MM.1S (cell line): ENCODE results near the gene NLRP6.

Experiments
- DNase-seq: peaks from one replicate; pipeline ENCODE4 v3.0.0-alpha.2; 2015
- H2AFZ ChIP-seq: fragments of 300-600 bp; sonication (generic); 2 replicates; pipeline ENCODE4 v1.6.0; 2016; ENCODE audit warnings: antibody characterized with exemption, low read length
- H3F3A ChIP-seq: fragments of 300-600 bp; sonication (generic); 2 replicates; pipeline ENCODE4 v1.6.1; 2016; ENCODE audit warnings: mild to moderate bottlenecking, antibody characterized with exemption, low read length, moderate library complexity, mixed read lengths; ENCODE audit not compliant: insufficient read depth
- H3K27ac ChIP-seq: fragments of 300-600 bp; sonication (generic); 2 replicates; pipeline ENCODE4 v1.5.1; 2016; ENCODE audit warnings: mild to moderate bottlenecking, low read length
- H3K27me3 ChIP-seq: fragments of 300-600 bp; sonication (generic); replicated peaks from 2 replicates; pipeline ENCODE4 v1.6.0; 2016; ENCODE audit warnings: low read length; ENCODE audit not compliant: insufficient read depth
- H3K36me3 ChIP-seq: fragments of 300-600 bp; sonication (generic); replicated peaks from 2 replicates; pipeline ENCODE4 v1.6.1; 2016; ENCODE audit warnings: mild to moderate bottlenecking, low read length, mixed read lengths; ENCODE audit not compliant: insufficient read depth
- H3K4me1 ChIP-seq: fragments of 300-600 bp; sonication (generic); 2 replicates; pipeline ENCODE4 v1.6.1; 2016; ENCODE audit warnings: low read length, mixed read lengths
- H3K4me2 ChIP-seq: fragments of 300-600 bp; sonication (generic); 2 replicates; pipeline ENCODE4 v1.6.0; 2016; ENCODE audit warnings: low read depth, low read length
- H3K4me3 ChIP-seq: fragments of 300-600 bp; sonication (generic); 2 replicates; pipeline ENCODE4 v1.5.1; 2016; ENCODE audit warnings: low read length, mixed read lengths
- H3K79me2 ChIP-seq: fragments of 300-600 bp; sonication (generic); 2 replicates; pipeline ENCODE4 v1.6.1; 2016; ENCODE audit warnings: mixed run types, low read length, mixed read lengths
- H3K9ac ChIP-seq: fragments of 300-600 bp; sonication (generic); 2 replicates; pipeline ENCODE4 v1.6.1; 2016; ENCODE audit warnings: low read length, mixed read lengths
- H3K9me2 ChIP-seq: fragments of 300-600 bp; sonication (generic); replicated peaks from 2 replicates; pipeline ENCODE4 v1.6.1; 2016; ENCODE audit warnings: mild to moderate bottlenecking, low read length, mixed read lengths; ENCODE audit not compliant: insufficient read depth
- H3K9me3 ChIP-seq: fragments of 300-600 bp; sonication (generic); replicated peaks from 2 replicates; pipeline ENCODE4 v1.6.1; 2016; ENCODE audit warnings: mild to moderate bottlenecking, low read length, mixed read lengths; ENCODE audit not compliant: insufficient read depth
- H4K20me1 ChIP-seq: fragments of 300-600 bp; sonication (generic); 2 replicates; pipeline ENCODE4 v1.6.1; 2016; ENCODE audit warnings: mild to moderate bottlenecking, low read length, moderate library complexity, mixed read lengths; ENCODE audit not compliant: insufficient read depth
- EZH2 ChIP-seq: fragments of 300-600 bp; sonication (generic); optimal IDR thresholded peaks from 2 replicates; pipeline ENCODE3; 2017; ENCODE audit warnings: low read depth, mild to moderate bottlenecking, antibody characterized with exemption, low read length, mixed read lengths
- EZH2phosphoT487 ChIP-seq: fragments of 300-600 bp; sonication (generic); IDR thresholded peaks from 2 replicates; pipeline ENCODE4 v1.6.1; 2018; ENCODE audit warnings: antibody characterized with exemption, low read length
- TF ChIP-seq, protein P1 (sequence below): fragments of 300-600 bp; sonication (generic); IDR thresholded peaks from 2 replicates; pipeline ENCODE4 v1.5.1; 2016; ENCODE audit warnings: antibody characterized with exemption, low read length, mixed read lengths

NLRP6 gene

DNA sequence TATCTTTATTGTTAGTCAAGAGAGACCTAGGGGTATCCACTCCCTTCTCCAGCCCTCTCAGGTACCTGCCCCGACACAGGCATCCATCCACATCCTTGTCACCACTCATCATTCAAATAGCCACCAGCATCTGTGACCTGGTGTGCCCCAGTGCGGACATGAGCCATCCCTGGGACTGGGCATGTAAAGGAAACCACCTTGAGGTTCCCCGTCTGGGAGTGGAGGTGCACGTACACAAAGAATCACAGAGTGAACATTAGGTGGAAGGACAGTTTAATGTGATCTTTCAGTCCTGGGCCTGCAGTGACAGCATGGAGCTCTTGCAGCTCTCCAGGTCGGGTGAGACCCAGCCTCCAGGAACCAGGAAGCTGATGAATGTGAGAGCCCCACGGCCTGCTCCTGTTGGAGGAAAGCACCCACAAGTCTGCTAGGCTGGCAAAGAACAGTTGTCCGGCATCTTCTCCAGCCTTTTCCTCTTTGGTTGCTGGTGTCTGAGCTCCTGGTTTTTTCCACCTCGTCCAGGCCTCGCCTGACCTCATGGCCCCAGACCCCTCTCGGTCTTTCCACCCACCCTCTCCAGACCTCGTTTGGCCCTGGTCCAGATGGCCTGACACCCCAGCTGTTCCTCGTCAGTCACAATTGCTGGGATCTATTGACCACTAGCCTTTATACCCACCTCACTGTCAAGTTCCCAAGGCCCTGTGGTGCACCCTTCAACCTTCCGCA is 24.9 kb upstream of the NLRP6 start:
- H3K4me3 ChIP-seq, result no peak overlapping the region
- 0 out of 2 replicates have a peak, but pooled peaks cover 7% of the 10 kb centered on the region for H3K36me3 ChIP-seq
- H3K27me3 ChIP-seq, result no peaks in the 10 kb centered on the region
- TF ChIP-seq EZH2 (no peak), EZH2phosphoT487 (no peak)
- TF ChIP-seq, protein P1, sequence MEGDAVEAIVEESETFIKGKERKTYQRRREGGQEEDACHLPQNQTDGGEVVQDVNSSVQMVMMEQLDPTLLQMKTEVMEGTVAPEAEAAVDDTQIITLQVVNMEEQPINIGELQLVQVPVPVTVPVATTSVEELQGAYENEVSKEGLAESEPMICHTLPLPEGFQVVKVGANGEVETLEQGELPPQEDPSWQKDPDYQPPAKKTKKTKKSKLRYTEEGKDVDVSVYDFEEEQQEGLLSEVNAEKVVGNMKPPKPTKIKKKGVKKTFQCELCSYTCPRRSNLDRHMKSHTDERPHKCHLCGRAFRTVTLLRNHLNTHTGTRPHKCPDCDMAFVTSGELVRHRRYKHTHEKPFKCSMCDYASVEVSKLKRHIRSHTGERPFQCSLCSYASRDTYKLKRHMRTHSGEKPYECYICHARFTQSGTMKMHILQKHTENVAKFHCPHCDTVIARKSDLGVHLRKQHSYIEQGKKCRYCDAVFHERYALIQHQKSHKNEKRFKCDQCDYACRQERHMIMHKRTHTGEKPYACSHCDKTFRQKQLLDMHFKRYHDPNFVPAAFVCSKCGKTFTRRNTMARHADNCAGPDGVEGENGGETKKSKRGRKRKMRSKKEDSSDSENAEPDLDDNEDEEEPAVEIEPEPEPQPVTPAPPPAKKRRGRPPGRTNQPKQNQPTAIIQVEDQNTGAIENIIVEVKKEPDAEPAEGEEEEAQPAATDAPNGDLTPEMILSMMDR, result no peak
- no peaks in the 10 kb centered on the region for H3K9me2 ChIP-seq
- no peak overlapping the region for H2AFZ ChIP-seq
- H3K9me3 ChIP-seq, result no peaks in the 10 kb centered on the region
- H3K79me2 ChIP-seq, result no peaks in the 10 kb centered on the region
- H3K4me2 ChIP-seq, result no peak overlapping the region
- DNase-seq, result no peak
- H3K9ac ChIP-seq, result no peak overlapping the region
- H3F3A ChIP-seq, result no peaks in the 10 kb centered on the region; the same call in 1 of the 2 replicates
- H3K27ac ChIP-seq, result no peak overlapping the region
- no peaks in the 10 kb centered on the region for H4K20me1 ChIP-seq
- H3K4me1 ChIP-seq, result no peaks in the 10 kb centered on the region

DNA sequence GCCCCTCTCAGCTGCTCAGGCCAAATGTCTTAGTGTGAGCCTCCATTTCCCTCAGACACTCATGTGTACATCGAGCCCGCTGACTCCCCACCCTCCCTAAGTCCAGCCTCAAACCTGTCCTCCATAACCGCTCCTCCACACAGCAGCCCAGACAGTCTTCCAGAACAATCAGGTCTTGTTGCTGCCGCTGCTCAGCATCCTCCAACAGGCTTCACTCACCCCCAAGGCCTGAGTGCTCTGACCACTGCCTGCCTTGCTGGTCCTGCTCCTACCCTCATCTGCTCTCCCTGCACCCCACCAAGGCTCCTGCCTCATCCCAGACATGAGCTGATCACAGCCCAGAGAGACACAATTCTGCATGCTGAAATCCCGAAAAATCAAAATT is 24.3 kb upstream of the NLRP6 start:
- Histone ChIP-seq H4K20me1 (no peaks in the 10 kb centered on the region), H2AFZ (no peak overlapping the region), H3K9ac (no peak overlapping the region), H3K4me2 (no peak overlapping the region), H3K36me3 (0 out of 2 replicates have a peak, but pooled peaks cover 3% of the 10 kb centered on the region), H3K9me3 (no peaks in the 10 kb centered on the region), H3K27me3 (no peaks in the 10 kb centered on the region), H3K4me1 (no peaks in the 10 kb centered on the region), H3F3A (no peaks in the 10 kb centered on the region; the same call in 1 of the 2 replicates), H3K79me2 (no peaks in the 10 kb centered on the region), H3K27ac (no peak overlapping the region), H3K4me3 (no peak overlapping the region), H3K9me2 (no peaks in the 10 kb centered on the region)
- TF ChIP-seq, protein P1, result no peak
- TF ChIP-seq EZH2phosphoT487, result no peak
- no peak for TF ChIP-seq EZH2
- DNase-seq, result no peak

DNA sequence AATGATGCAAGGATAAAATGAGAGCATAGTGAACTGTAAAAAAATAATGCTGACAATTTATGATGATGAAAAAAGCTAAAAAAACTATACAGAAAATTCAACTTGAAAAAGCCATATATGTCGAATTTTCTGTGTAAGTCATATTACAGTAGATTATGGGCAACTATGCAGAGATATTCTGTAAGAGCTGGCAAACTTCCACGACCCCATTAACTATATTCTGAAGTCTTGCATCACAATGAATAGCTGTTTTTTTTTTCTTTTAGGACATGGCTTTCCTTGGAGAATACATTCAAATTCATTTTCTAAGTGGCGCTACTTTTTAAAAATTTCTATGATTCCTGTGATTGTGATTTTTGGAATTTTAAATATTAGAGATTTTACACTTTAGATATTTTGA is 23.0 kb upstream of the NLRP6 start:
- H3K36me3 ChIP-seq, result no peaks in the 10 kb centered on the region
- H3K4me1 ChIP-seq, result no peaks in the 10 kb centered on the region
- H3K9me2 ChIP-seq, result no peaks in the 10 kb centered on the region
- H3K27me3 ChIP-seq, result no peaks in the 10 kb centered on the region
- no peak overlapping the region for H3K4me2 ChIP-seq
- H3K27ac ChIP-seq, result no peak overlapping the region
- H3K4me3 ChIP-seq, result no peak overlapping the region
- no peaks in the 10 kb centered on the region for H4K20me1 ChIP-seq
- H3K9me3 ChIP-seq, result no peaks in the 10 kb centered on the region
- no peak overlapping the region for H3K9ac ChIP-seq
- no peak for DNase-seq
- TF ChIP-seq, protein P1, result no peak
- TF ChIP-seq EZH2, result no peak
- H2AFZ ChIP-seq, result no peak overlapping the region
- no peaks in the 10 kb centered on the region for H3F3A ChIP-seq
- no peaks in the 10 kb centered on the region for H3K79me2 ChIP-seq
